ENCODE measurements around the gene FAM180A.

- TF ChIP-seq CTCF (IDR thresholded peaks at IDR 0.05) (no peak), SIN3A (IDR thresholded peaks at IDR 0.05; ENCODE audit: borderline replicate concordance, insufficient read depth, low read depth, low read length) (no peak), POLR2AphosphoS5 (IDR thresholded peaks at IDR 0.05; ENCODE audit: low read depth, low read length) (no peak), REST (IDR thresholded peaks at IDR 0.05; ENCODE audit: insufficient read depth in 1 of 2, low read depth in 2 of 2, low read length in 1 of 2) (no peak), TCF7L2 (IDR thresholded peaks at IDR 0.05; ENCODE audit: low read depth, low read length) (no peak)
Measured at GRCh38 chr7:135770139-135770710, 21.6 kb upstream of the FAM180A start.

All from Panc1 (cell line).